ENCODE data around the gene MAP3K8.

- TF ChIP-seq CTCF (IDR thresholded peaks at IDR 0.05) (no peak), EP300 (IDR thresholded peaks at IDR 0.05) (no peak), POLR2A (IDR thresholded peaks at IDR 0.05) (no peak)
Observed at GRCh38 chr10:30422151-30422695, 11.8 kb upstream of the MAP3K8 start.

All from tibial nerve (tissue), 4 donors.